H1 (cell line): Measurements from ENCODE around the gene HS6ST1. TPM values are rescaled to one million over a fixed set of nuclear protein-coding genes. Genes with fewer than 3 reads are reported as not detected.

Experiments used
- ASH2L ChIP-seq: fragments of 200-600, 300-600 bp; sonication (generic); IDR thresholded peaks from one replicate; pipeline ENCODE4 v1.7.1; 2017; ENCODE audit warnings: low read length
- BRCA1 ChIP-seq: IDR thresholded peaks from 2 replicates; pipeline ENCODE4 v1.6.1; 2012; ENCODE audit warnings: low read depth, low read length, improper control_type of control experiment
- CHD1 ChIP-seq: IDR thresholded peaks from 2 replicates; pipeline ENCODE4 v1.6.1; 2012; ENCODE audit warnings: low read depth, low read length, improper control_type of control experiment
- MAX ChIP-seq: IDR thresholded peaks from 2 replicates; pipeline ENCODE4 v1.6.1; 2012; ENCODE audit warnings: inconsistent platforms
- RFX5 ChIP-seq: IDR thresholded peaks from 2 replicates; pipeline ENCODE4 v1.6.1; 2011; ENCODE audit warnings: low read depth, low read length, improper control_type of control experiment, borderline replicate concordance
- TCF12 ChIP-seq: IDR thresholded peaks from 2 replicates; pipeline ENCODE4 v1.6.1; 2011; ENCODE audit warnings: low read depth, mild to moderate bottlenecking, low read length
- USF2 ChIP-seq: IDR thresholded peaks from 2 replicates; pipeline ENCODE4 v1.6.1; 2011; ENCODE audit warnings: low read length, improper control_type of control experiment
- polyA plus RNA-seq, 7 experiments: library from polyadenylated mRNA; depleted of rRNA in 3 of 7; stranded (reverse) in 5 of 7; unstranded in 2 of 7; fragments of >200 nt in 5 of 7; fragments of 200-250 nt in 2 of 7; gene quantifications; 1 replicate in 5 of 7; 2 replicates in 1 of 7; 4 replicates in 1 of 7; pipeline versions ENCODE4 v1.2.1 to v1.2.3, GENCODE V29; 2011 to 2013; ENCODE audit warnings: missing spikeins in 2 of 7, mixed read lengths in 2 of 7
- total RNA-seq: library from RNA; stranded (reverse); fragmentation: NEBNext Ultra II Directional; extraction: Animal tissue kit (Norgen Biotek cat#: 25700); gene quantifications from 2 replicates; pipeline ENCODE4 v1.2.1, GENCODE V29; 2021
- TF ChIP-seq, protein P1 (sequence below): fragments of 300-600 bp; sonication (generic); IDR thresholded peaks from 2 replicates; pipeline ENCODE4 v1.7.1; 2012; ENCODE audit warnings: low read length, moderate library complexity, mild to moderate bottlenecking, inconsistent platforms; ENCODE audit not compliant: insufficient replicate concordance

The HS6ST1 gene
- total and polyA plus RNA-seq, 2 of the 8 experiments (the other 6 are each of a cell fraction or from before 2014, with no cell fraction given): 37.4 to 74.6 TPM

DNA sequence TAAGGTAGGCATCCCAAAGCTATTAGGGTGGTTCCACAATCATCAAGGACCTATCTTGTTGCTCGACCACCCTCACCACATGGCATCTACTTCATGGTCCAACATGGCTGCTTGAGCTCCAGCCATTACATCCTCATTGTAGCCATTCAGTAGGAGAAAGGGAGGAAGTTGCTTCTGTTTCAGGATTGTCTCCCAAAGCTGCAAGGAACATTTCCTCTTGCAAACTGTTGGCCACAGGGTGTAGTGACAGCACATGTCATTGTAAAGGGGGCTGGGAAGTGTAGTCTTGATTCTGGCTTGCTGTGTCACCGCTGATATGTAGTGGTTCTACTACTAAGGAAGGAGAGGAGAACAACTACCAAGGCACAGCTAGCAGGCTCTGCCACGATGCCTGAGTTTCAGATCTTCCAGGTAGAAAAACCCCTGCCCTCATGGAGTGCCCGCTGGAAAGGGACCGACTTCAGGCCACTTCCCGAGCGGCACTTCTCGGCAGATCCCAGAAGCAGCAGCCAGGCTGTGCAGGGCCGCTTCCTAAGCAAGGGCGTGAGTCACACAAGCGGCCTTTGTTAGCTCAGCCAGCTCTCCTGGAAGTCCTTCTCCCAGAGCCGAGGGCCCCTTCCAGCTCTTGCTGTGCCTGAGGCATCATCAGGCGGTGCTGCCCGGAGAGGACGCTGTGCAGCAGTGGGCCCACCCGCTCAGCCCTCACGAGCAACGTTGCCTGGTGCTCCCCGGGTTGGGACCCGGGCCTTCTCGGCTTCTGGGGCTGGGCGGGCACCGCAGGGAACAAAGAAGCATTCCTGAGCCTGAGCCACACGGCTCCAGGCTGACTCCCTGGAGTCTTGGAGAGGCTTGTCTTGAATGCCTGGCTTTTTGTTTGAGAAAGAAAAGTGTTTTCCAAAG lies 58.2 kb downstream of the HS6ST1 start (continued):
- TF ChIP-seq, protein P1, sequence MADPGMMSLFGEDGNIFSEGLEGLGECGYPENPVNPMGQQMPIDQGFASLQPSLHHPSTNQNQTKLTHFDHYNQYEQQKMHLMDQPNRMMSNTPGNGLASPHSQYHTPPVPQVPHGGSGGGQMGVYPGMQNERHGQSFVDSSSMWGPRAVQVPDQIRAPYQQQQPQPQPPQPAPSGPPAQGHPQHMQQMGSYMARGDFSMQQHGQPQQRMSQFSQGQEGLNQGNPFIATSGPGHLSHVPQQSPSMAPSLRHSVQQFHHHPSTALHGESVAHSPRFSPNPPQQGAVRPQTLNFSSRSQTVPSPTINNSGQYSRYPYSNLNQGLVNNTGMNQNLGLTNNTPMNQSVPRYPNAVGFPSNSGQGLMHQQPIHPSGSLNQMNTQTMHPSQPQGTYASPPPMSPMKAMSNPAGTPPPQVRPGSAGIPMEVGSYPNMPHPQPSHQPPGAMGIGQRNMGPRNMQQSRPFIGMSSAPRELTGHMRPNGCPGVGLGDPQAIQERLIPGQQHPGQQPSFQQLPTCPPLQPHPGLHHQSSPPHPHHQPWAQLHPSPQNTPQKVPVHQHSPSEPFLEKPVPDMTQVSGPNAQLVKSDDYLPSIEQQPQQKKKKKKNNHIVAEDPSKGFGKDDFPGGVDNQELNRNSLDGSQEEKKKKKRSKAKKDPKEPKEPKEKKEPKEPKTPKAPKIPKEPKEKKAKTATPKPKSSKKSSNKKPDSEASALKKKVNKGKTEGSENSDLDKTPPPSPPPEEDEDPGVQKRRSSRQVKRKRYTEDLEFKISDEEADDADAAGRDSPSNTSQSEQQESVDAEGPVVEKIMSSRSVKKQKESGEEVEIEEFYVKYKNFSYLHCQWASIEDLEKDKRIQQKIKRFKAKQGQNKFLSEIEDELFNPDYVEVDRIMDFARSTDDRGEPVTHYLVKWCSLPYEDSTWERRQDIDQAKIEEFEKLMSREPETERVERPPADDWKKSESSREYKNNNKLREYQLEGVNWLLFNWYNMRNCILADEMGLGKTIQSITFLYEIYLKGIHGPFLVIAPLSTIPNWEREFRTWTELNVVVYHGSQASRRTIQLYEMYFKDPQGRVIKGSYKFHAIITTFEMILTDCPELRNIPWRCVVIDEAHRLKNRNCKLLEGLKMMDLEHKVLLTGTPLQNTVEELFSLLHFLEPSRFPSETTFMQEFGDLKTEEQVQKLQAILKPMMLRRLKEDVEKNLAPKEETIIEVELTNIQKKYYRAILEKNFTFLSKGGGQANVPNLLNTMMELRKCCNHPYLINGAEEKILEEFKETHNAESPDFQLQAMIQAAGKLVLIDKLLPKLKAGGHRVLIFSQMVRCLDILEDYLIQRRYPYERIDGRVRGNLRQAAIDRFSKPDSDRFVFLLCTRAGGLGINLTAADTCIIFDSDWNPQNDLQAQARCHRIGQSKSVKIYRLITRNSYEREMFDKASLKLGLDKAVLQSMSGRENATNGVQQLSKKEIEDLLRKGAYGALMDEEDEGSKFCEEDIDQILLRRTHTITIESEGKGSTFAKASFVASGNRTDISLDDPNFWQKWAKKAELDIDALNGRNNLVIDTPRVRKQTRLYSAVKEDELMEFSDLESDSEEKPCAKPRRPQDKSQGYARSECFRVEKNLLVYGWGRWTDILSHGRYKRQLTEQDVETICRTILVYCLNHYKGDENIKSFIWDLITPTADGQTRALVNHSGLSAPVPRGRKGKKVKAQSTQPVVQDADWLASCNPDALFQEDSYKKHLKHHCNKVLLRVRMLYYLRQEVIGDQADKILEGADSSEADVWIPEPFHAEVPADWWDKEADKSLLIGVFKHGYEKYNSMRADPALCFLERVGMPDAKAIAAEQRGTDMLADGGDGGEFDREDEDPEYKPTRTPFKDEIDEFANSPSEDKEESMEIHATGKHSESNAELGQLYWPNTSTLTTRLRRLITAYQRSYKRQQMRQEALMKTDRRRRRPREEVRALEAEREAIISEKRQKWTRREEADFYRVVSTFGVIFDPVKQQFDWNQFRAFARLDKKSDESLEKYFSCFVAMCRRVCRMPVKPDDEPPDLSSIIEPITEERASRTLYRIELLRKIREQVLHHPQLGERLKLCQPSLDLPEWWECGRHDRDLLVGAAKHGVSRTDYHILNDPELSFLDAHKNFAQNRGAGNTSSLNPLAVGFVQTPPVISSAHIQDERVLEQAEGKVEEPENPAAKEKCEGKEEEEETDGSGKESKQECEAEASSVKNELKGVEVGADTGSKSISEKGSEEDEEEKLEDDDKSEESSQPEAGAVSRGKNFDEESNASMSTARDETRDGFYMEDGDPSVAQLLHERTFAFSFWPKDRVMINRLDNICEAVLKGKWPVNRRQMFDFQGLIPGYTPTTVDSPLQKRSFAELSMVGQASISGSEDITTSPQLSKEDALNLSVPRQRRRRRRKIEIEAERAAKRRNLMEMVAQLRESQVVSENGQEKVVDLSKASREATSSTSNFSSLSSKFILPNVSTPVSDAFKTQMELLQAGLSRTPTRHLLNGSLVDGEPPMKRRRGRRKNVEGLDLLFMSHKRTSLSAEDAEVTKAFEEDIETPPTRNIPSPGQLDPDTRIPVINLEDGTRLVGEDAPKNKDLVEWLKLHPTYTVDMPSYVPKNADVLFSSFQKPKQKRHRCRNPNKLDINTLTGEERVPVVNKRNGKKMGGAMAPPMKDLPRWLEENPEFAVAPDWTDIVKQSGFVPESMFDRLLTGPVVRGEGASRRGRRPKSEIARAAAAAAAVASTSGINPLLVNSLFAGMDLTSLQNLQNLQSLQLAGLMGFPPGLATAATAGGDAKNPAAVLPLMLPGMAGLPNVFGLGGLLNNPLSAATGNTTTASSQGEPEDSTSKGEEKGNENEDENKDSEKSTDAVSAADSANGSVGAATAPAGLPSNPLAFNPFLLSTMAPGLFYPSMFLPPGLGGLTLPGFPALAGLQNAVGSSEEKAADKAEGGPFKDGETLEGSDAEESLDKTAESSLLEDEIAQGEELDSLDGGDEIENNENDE: no peak
- TF ChIP-seq RFX5 (no peak), USF2 (no peak), CHD1 (no peak), BRCA1 (no peak), ASH2L (peak; percentile 53), MAX (peak; percentile 8; the same call in 1 of the 2 replicates), TCF12 (no peak)
